HT1080 (cell line): ENCODE results near the gene RNF40. TPM values are rescaled to one million over a fixed set of nuclear protein-coding genes. Genes with fewer than 3 reads are reported as not detected.
A peak's percentile ranks its signal among the peaks of the same experiment; 100 is the strongest.

Experiments
- DNase-seq: peaks from one replicate; pipeline ENCODE4 v3.0.0-alpha.2; 2015; ENCODE audit warnings: low read depth
- total RNA-seq: library from RNA; depleted of rRNA; stranded (reverse); fragments of >200 nt; shearing (Covaris generic); gene quantifications from 2 replicates; pipeline ENCODE4 v1.2.3, GENCODE V29; 2014

RNF40 gene
- total RNA-seq, 1 experiment from 2014 or later, result 104 TPM

- peak; percentile 90 for DNase-seq
Observed at GRCh38 chr16:30740364-30741251, 21.5 kb upstream of the RNF40 start.

GRCh38 chr16:30741461-30741914 is 20.6 kb upstream of the RNF40 start:
- DNase-seq, result peak; percentile 92

DNA sequence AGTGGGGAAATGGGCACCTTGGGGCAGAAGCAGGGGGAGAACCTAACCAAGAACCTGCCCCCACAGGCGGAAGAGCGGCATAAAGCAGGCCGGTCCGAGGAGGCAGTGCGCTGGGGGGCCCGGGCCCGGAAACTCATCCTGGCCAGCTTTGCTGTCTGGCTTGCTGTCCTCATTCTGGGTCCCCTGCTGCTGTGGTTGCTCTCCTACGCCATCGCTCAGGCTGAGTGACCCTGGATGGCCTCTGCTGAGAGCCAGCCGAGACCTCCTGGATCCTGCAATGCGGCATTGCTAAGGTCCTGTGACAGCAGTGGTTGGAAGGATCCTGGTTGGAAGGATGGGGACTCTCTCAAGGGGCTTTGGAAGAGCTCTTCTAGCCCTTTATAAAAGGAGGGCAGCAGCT is 18.4 kb upstream of the RNF40 start:
- DNase-seq, result no peak

- no peak for DNase-seq
Observed at GRCh38 chr16:30744183-30744582, 17.9 kb upstream of the RNF40 start.

- no peak for DNase-seq
Observed at GRCh38 chr16:30745082-30745481, 17.0 kb upstream of the RNF40 start.

- DNase-seq, result no peak
Observed at GRCh38 chr16:30746638-30747175, 15.4 kb upstream of the RNF40 start.

GRCh38 chr16:30747331-30747730 is 14.8 kb upstream of the RNF40 start:
- peak; percentile 34 for DNase-seq

GRCh38 chr16:30747799-30748633 is 14.1 kb upstream of the RNF40 start, which contains the start of gene PHKG2:
Gene PHKG2, plus strand, starts transcription at chr16:30748425. Its CDS starts 396 bp downstream, at chr16:30748821.
- DNase-seq, result peak; percentile 99

DNA sequence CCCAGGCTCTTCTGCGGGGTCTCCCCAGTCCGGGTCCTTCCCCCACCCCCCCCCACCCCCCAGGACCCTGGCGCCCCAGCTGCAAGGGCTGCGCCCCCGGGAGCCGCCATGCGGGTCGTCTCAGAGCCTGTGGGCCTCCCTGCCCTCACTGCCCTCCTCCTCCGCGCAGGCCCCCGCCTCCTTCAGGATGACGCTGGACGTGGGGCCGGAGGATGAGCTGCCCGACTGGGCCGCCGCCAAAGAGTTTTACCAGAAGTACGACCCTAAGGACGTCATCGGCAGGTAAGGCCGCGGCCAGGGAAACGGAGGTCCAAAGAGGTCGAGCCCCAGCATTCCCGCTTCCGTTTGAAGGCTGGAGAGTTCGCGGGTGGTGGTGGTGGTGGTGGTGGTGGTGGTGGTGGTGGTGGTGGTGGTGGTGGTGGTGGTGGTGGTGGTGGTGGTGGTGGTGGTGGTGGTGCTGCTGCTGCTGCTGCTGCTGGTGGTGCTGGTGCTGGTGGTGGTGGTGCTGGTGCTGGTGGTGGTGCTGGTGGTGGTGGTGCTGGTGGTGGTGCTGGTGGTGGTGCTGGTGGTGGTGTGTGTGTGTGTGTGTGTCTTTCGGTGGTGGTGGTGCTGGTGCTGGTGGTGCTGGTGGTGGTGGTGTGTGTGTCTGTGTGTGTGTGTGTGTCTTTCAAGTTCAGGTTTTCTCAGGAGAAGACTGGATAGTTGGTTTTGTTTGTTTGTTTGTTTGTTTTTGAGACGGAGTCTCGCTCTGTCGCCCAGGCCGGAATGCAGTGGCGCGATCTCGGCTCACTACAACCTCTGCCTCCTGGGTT is 13.3 kb upstream of the RNF40 start:
- peak; percentile 33 for DNase-seq

DNA sequence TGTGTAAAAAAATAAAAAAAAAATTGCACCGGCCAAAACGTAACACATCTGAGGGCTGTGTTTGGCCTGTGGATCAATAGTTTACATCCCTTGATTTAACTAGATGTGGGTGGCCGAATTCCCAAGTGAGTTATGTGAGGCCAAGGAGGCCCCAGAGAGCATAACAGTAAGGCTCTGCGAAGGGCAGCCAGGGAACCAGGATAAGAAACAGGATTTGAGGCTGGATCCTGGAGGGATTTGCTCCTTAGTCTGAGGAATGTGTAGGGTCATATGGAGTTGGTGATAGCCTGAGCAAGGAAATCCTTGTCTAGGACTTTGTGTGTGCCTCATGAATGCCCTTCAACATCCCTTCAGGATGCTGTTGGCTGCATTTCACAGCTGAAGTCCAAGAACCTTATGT is 11.9 kb upstream of the RNF40 start:
- no peak for DNase-seq

DNA sequence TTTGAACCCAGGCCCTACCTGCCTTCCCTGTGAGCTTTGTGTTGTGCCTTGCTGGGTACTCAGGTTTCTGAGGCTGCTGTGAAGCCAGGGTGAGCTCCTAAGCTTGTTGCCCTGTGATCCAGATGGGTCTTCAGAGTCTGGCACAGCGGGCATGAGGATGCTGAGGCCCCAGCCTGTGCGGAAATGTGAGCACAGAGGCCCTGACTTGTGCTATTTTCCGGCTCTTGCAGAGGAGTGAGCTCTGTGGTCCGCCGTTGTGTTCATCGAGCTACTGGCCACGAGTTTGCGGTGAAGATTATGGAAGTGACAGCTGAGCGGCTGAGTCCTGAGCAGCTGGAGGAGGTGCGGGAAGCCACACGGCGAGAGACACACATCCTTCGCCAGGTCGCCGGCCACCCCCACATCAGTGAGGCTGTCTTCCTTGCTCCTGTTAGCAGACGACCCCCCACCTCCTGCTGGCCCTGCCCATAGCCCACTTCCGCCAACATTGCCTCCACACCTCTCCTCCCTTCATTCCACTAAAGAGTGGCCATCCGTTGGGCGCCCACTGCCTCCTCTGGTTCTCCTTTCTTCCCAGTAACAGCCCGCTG is 11.2 kb upstream of the RNF40 start:
- DNase-seq, result no peak

DNA sequence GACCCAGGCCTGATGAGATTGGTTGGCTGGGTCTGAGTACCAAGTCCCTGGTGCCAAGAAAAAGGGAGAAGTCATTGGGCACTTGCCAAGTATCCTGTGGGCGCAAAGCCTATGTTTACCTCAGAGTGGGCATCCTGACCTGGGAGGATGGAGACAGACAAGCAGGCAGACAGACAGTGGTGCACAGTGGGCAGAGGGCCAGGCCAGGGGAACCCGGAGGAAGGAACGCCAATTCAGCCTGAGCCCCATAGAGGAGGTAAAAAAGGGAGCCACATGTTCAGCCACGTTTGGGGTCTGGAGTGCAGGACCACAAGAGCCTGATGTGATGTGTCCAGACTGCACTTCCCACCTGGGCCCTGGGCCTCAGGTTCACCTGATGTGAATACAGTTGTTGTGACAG is 8.5 kb upstream of the RNF40 start:
- no peak for DNase-seq

- DNase-seq, result no peak
Observed at GRCh38 chr16:30755955-30756780, 6.0 kb upstream of the RNF40 start.

DNA sequence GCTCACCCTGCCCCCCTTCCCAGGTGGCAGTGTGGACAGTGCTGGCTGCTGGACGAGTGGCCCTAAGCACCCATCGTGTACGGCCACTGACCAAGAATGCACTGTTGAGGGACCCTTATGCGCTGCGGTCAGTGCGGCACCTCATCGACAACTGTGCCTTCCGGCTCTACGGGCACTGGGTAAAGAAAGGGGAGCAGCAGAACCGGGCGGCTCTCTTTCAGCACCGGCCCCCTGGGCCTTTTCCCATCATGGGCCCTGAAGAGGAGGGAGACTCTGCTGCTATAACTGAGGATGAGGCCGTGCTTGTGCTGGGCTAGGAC is 5.4 kb upstream of the RNF40 start:
- DNase-seq, result no peak

DNA sequence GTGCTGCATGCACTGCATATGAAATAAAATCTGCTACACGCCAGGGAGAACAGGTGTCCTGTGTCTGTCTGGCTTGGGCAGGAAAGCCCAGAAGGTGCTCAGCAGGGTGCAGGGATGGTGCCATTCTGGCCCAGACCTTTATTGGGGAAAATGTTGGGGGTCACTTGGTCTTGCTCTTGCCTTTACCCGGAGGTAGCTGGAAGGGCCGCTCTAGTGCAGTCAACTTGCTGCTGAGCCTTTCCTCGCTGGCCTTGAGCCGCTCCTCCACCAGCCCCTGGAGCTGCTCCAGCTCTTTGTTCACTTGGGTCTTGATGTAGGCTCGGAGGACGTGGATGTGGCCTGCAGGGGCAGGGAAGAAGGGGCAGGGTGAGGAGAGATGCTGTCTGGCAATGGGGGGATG is 4.8 kb upstream of the RNF40 start:
- no peak for DNase-seq

- no peak for DNase-seq
Observed at GRCh38 chr16:30758988-30759491, 3.1 kb upstream of the RNF40 start.

DNA sequence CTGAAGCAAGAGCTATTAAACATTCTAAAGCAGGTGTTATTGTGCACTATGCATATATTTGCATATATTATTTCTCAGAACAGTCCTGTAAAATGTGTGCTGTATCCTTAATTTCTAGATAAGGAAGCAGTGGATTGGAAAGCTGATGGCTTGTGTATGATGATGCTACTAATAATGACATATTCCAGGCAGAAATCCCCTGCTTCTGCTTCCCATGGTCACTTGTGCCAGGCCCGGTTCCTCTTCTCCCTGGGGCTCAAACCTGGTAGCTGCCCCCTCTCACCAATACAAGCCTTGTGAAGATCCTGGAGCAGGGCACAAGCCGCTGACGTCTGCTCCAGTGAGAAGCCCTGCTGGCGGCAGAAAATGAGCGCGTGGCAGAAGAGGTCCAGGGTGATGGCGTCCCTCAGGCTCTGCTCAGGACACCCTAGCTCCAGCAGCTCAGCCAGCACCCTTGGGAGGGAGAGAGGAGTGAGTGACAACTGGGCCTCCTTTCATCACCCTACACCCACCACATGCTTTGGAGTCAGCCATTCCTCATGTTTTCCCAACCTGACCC is 2.0 kb upstream of the RNF40 start:
- no peak for DNase-seq

- no peak for DNase-seq
Observed at GRCh38 chr16:30760577-30761426, 1.3 kb upstream of the RNF40 start.
